OCI-LY3 (cell line): Measurements from ENCODE around the gene AKR7A2.

Experiments used
- H2AFZ ChIP-seq: fragments of 200-600, 300-600 bp; shearing (Covaris generic); 2 replicates; pipeline ENCODE4 v1.6.0; 2014; ENCODE audit warnings: antibody characterized with exemption, low read depth, low read length
- H3K27ac ChIP-seq: fragments of 200-600, 300-600 bp; sonication (generic); 2 replicates; pipeline ENCODE4 v1.5.1; 2014; ENCODE audit warnings: mild to moderate bottlenecking, low read length, moderate library complexity, mixed read lengths
- H3K27me3 ChIP-seq: fragments of 200-600, 300-600 bp; sonication (generic); 2 replicates; pipeline ENCODE4 v1.6.1; 2014; ENCODE audit warnings: low read depth, low read length, mixed read lengths
- H3K36me3 ChIP-seq: fragments of 200-600, 300-600 bp; sonication (generic); replicated peaks from 2 replicates; pipeline ENCODE3; 2014; ENCODE audit warnings: low read depth, low read length, mixed read lengths
- H3K4me1 ChIP-seq: fragments of 300-600, 200-600 bp; sonication (generic); 2 replicates; pipeline ENCODE4 v1.6.1; 2014; ENCODE audit warnings: low read length, mixed read lengths
- H3K4me2 ChIP-seq: fragments of 200-600, 300-600 bp; sonication (generic); 2 replicates; pipeline ENCODE4 v1.6.1; 2014; ENCODE audit warnings: low read length, mixed read lengths
- H3K4me3 ChIP-seq: fragments of 300-600, 200-600 bp; sonication (generic); 2 replicates; pipeline ENCODE4 v1.5.1; 2014; ENCODE audit warnings: antibody characterized with exemption, mild to moderate bottlenecking, low read length, moderate library complexity
- H3K79me2 ChIP-seq: fragments of 300-600, 200-600 bp; shearing (Covaris generic); 2 replicates; pipeline ENCODE4 v1.6.1; 2014; ENCODE audit warnings: mild to moderate bottlenecking, low read length, mixed read lengths
- H3K9ac ChIP-seq: fragments of 300-600, 200-600 bp; shearing (Covaris generic); 2 replicates; pipeline ENCODE4 v1.6.0; 2014; ENCODE audit warnings: mild to moderate bottlenecking, low read length, moderate library complexity
- H3K9me3 ChIP-seq: fragments of 200-600, 300-600 bp; shearing (Covaris generic); 2 replicates; pipeline ENCODE4 v1.6.1; 2014; ENCODE audit warnings: low read length, mixed read lengths; ENCODE audit not compliant: insufficient read depth
- H4K20me1 ChIP-seq: fragments of 200-600, 300-600 bp; sonication (generic); 2 replicates; pipeline ENCODE4 v1.6.1; 2016; ENCODE audit warnings: low read length, mixed read lengths; ENCODE audit not compliant: insufficient read depth
- EZH2phosphoT487 ChIP-seq: fragments of 200-600 bp; shearing (Covaris generic); IDR thresholded peaks from 2 replicates; pipeline ENCODE4 v1.6.1; 2018; ENCODE audit warnings: antibody characterized with exemption, mixed run types, low read depth
- TF ChIP-seq, protein P1 (sequence below): fragments of 200-600, 300-600 bp; sonication (generic); IDR thresholded peaks from 2 replicates; pipeline ENCODE4 v1.5.1; 2014; ENCODE audit warnings: antibody characterized with exemption, low read length, low read depth

The AKR7A2 gene

DNA sequence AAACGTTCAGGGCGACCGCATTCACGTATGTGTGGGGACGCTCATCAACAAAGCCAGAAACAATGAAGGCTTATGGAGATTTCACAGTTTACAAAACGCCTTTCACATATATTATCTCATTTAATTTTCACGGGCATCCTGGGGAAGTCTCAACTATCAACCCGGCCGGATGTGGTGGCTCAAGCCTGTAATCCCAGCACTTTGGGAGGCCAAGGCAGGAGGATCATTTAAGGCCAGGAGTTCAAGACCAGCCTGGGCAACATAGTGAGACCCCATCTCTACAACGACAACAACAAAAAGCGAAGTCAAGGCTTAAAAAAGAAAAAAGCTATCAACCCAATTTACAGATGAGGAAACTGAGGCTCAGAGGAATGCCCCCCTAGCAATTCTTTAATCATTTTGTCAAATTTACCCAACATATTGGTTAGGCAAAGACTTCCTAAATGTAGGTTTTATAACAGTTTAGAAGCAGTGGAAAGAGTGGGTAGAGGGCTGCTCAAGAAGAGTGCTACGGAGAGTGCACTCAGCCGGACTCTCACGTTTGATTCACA, 28.5 kb upstream of the AKR7A2 start:
- no peaks in the 10 kb centered on the region for H3K27me3 ChIP-seq
- H3K79me2 ChIP-seq, result no peaks in the 10 kb centered on the region
- H3K4me1 ChIP-seq, result no peaks in the 10 kb centered on the region
- H3K4me3 ChIP-seq, result no peak overlapping the region
- H3K36me3 ChIP-seq, result no peaks in the 10 kb centered on the region
- no peaks in the 10 kb centered on the region for H4K20me1 ChIP-seq
- H3K9ac ChIP-seq, result no peak overlapping the region
- no peaks in the 10 kb centered on the region for H3K9me3 ChIP-seq
- H3K27ac ChIP-seq, result no peak overlapping the region
- H3K4me2 ChIP-seq, result no peak overlapping the region
- TF ChIP-seq, protein P1, sequence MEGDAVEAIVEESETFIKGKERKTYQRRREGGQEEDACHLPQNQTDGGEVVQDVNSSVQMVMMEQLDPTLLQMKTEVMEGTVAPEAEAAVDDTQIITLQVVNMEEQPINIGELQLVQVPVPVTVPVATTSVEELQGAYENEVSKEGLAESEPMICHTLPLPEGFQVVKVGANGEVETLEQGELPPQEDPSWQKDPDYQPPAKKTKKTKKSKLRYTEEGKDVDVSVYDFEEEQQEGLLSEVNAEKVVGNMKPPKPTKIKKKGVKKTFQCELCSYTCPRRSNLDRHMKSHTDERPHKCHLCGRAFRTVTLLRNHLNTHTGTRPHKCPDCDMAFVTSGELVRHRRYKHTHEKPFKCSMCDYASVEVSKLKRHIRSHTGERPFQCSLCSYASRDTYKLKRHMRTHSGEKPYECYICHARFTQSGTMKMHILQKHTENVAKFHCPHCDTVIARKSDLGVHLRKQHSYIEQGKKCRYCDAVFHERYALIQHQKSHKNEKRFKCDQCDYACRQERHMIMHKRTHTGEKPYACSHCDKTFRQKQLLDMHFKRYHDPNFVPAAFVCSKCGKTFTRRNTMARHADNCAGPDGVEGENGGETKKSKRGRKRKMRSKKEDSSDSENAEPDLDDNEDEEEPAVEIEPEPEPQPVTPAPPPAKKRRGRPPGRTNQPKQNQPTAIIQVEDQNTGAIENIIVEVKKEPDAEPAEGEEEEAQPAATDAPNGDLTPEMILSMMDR, result no peak
- TF ChIP-seq EZH2phosphoT487, result no peak
- H2AFZ ChIP-seq, result no peak overlapping the region

DNA sequence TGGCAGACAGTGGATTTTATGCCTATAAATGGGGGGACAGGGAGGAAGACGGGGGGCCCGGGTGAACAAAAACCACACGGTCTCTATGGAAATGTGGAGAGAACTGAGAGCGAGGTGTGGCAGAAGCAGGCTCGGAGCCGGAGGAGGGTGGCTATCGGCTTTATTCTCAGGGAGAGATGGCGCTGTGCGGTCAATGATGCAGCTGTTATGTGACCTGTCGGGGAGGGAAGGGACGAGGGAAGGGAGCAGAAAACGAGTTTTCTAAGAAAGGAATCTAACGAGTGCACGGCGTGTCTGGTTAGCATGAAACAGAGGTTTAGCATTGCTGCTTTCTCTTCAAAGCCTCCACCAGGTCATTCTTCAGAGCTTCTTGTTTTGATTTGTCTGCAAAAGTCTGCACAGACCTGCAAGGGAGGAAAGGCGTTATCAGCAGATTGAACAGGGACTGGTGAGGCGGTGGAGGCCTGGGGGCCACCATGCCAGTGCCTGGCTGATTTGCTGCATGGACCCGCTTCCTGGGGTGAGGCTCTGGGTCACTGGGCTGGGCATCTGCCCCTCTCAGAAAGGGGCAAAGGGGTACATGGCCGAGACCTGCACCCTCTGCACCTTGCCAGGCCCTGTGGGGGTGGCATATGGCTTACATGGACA, 27.4 kb upstream of the AKR7A2 start:
- Histone ChIP-seq H3K4me3 (no peak overlapping the region), H3K27me3 (no peaks in the 10 kb centered on the region), H4K20me1 (no peaks in the 10 kb centered on the region), H3K79me2 (no peaks in the 10 kb centered on the region), H2AFZ (no peak overlapping the region), H3K4me1 (no peaks in the 10 kb centered on the region), H3K36me3 (no peaks in the 10 kb centered on the region), H3K27ac (no peak overlapping the region), H3K4me2 (no peak overlapping the region), H3K9ac (no peak overlapping the region), H3K9me3 (no peaks in the 10 kb centered on the region)
- no peak for TF ChIP-seq EZH2phosphoT487
- TF ChIP-seq, protein P1, result no peak

- no peak overlapping the region for H3K4me3 ChIP-seq
- no peak overlapping the region for H2AFZ ChIP-seq
- H3K27me3 ChIP-seq, result no peaks in the 10 kb centered on the region
- no peak overlapping the region for H3K27ac ChIP-seq
- no peak overlapping the region for H3K9ac ChIP-seq
- H3K9me3 ChIP-seq, result no peaks in the 10 kb centered on the region
- no peak overlapping the region for H3K4me2 ChIP-seq
- TF ChIP-seq, protein P1, result no peak
- no peak for TF ChIP-seq EZH2phosphoT487
- no peaks in the 10 kb centered on the region for H3K4me1 ChIP-seq
- no peaks in the 10 kb centered on the region for H3K36me3 ChIP-seq
- no peaks in the 10 kb centered on the region for H3K79me2 ChIP-seq
- no peaks in the 10 kb centered on the region for H4K20me1 ChIP-seq
Observed at GRCh38 chr1:19338323-19338762, 26.4 kb upstream of the AKR7A2 start.

- Histone ChIP-seq H4K20me1 (no peaks in the 10 kb centered on the region), H3K4me3 (no peak overlapping the region), H3K36me3 (no peaks in the 10 kb centered on the region), H3K9me3 (no peaks in the 10 kb centered on the region), H2AFZ (no peak overlapping the region), H3K27ac (no peak overlapping the region), H3K79me2 (no peaks in the 10 kb centered on the region), H3K27me3 (no peaks in the 10 kb centered on the region), H3K4me1 (no peaks in the 10 kb centered on the region), H3K4me2 (no peak overlapping the region), H3K9ac (no peak overlapping the region)
- TF ChIP-seq, protein P1, result no peak
- TF ChIP-seq EZH2phosphoT487, result no peak
Observed at GRCh38 chr1:19337289-19337688, 25.3 kb upstream of the AKR7A2 start.
